ENCODE measurements around the gene LIG1. TPM values are rescaled to one million over a fixed set of nuclear protein-coding genes. Genes with fewer than 3 reads are reported as not detected.

LIG1 gene
- total RNA-seq, 1 donor from 2014 or later = 17.0 TPM

GRCh38 chr19:48194844-48195830 is 25.0 kb upstream of the LIG1 start:
- no peaks in the 10 kb centered on the region for H3K27me3 Mint-ChIP-seq (ENCODE audit: low read depth)
- no peaks in the 10 kb centered on the region for H3K9me3 Mint-ChIP-seq (ENCODE audit: low read depth)
- DNase-seq (ENCODE audit: low spot score) = peak; percentile 87
- no peak overlapping the region for H3K27ac Mint-ChIP-seq (ENCODE audit: unreplicated experiment)
- H3K4me1 Mint-ChIP-seq (ENCODE audit: low read depth) = peaks cover 3% of the 10 kb centered on the region
- no peak overlapping the region for H3K4me3 Mint-ChIP-seq (ENCODE audit: unreplicated experiment)
- no peak for TF ChIP-seq CTCF (IDR thresholded peaks at IDR 0.05)
- no peaks in the 10 kb centered on the region for H3K36me3 Mint-ChIP-seq (ENCODE audit: low read depth)

GRCh38 chr19:48194041-48194843 is 24.1 kb upstream of the LIG1 start:
- Mint-ChIP-seq H3K9me3 (ENCODE audit: low read depth) (no peaks in the 10 kb centered on the region), H3K27me3 (ENCODE audit: low read depth) (no peaks in the 10 kb centered on the region), H3K27ac (ENCODE audit: unreplicated experiment) (no peak overlapping the region), H3K4me3 (ENCODE audit: unreplicated experiment) (no peak overlapping the region), H3K36me3 (ENCODE audit: low read depth) (peaks cover 1% of the 10 kb centered on the region), H3K4me1 (ENCODE audit: low read depth) (peaks cover 4% of the 10 kb centered on the region)
- peak; percentile 78 for TF ChIP-seq CTCF (IDR thresholded peaks at IDR 0.05)
- DNase-seq (ENCODE audit: low spot score) = peak; percentile 89

GRCh38 chr19:48192750-48193149 is 22.6 kb upstream of the LIG1 start:
- peaks cover 3% of the 10 kb centered on the region for H3K9me3 Mint-ChIP-seq (ENCODE audit: low read depth)

GRCh38 chr19:48190885-48191284 is 20.7 kb upstream of the LIG1 start:
- no peak for TF ChIP-seq CTCF (IDR thresholded peaks at IDR 0.05)

More at GRCh38 chr19:48192750-48193149, 22.6 kb upstream of the LIG1 start:
- no peak overlapping the region for H3K27ac Mint-ChIP-seq (ENCODE audit: unreplicated experiment)
- H3K36me3 Mint-ChIP-seq (ENCODE audit: low read depth) = peaks cover 4% of the 10 kb centered on the region
- H3K27me3 Mint-ChIP-seq (ENCODE audit: low read depth) = no peaks in the 10 kb centered on the region
- TF ChIP-seq CTCF (IDR thresholded peaks at IDR 0.05) = no peak
- no peak for DNase-seq (ENCODE audit: low spot score)
- no peak overlapping the region for H3K4me3 Mint-ChIP-seq (ENCODE audit: unreplicated experiment)
- peaks cover 4% of the 10 kb centered on the region for H3K4me1 Mint-ChIP-seq (ENCODE audit: low read depth)

GRCh38 chr19:48190288-48190884 is 20.2 kb upstream of the LIG1 start:
- peaks cover 4% of the 10 kb centered on the region for H3K4me1 Mint-ChIP-seq (ENCODE audit: low read depth)
- H3K27me3 Mint-ChIP-seq (ENCODE audit: low read depth) = no peaks in the 10 kb centered on the region

More at GRCh38 chr19:48190885-48191284, 20.7 kb upstream of the LIG1 start:
- H3K27ac Mint-ChIP-seq (ENCODE audit: unreplicated experiment) = no peak overlapping the region
- DNase-seq (ENCODE audit: low spot score) = no peak
- H3K4me1 Mint-ChIP-seq (ENCODE audit: low read depth) = peaks cover 4% of the 10 kb centered on the region
- H3K4me3 Mint-ChIP-seq (ENCODE audit: unreplicated experiment) = no peak overlapping the region
- peaks cover 4% of the 10 kb centered on the region for H3K36me3 Mint-ChIP-seq (ENCODE audit: low read depth)
- H3K9me3 Mint-ChIP-seq (ENCODE audit: low read depth) = peaks cover 3% of the 10 kb centered on the region
- no peaks in the 10 kb centered on the region for H3K27me3 Mint-ChIP-seq (ENCODE audit: low read depth)

More at GRCh38 chr19:48190288-48190884, 20.2 kb upstream of the LIG1 start:
- TF ChIP-seq CTCF (IDR thresholded peaks at IDR 0.05) = peak; percentile 56
- H3K27ac Mint-ChIP-seq (ENCODE audit: unreplicated experiment) = peak overlapping the region; percentile 59
- H3K9me3 Mint-ChIP-seq (ENCODE audit: low read depth) = peaks cover 3% of the 10 kb centered on the region
- H3K36me3 Mint-ChIP-seq (ENCODE audit: low read depth) = peaks cover 4% of the 10 kb centered on the region
- DNase-seq (ENCODE audit: low spot score) = peak; percentile 50
- H3K4me3 Mint-ChIP-seq (ENCODE audit: unreplicated experiment) = no peak overlapping the region
